Osteoblast (primary cell): Measurements from ENCODE around the gene THSD8. TPM values are rescaled to one million over a fixed set of nuclear protein-coding genes. Genes with fewer than 3 reads are reported as not detected.
A peak's percentile ranks its signal among the peaks of the same experiment; 100 is the strongest.

Experiments
- DNase-seq: peaks from one replicate; pipeline ENCODE4 v3.0.0; 2011; ENCODE audit warnings: low spot score, mixed read lengths; ENCODE audit not compliant: insufficient read length; ENCODE audit errors: missing footprints
- H2AFZ ChIP-seq: 2 replicates; pipeline ENCODE4 v1.6.0; 2011; ENCODE audit warnings: mild to moderate bottlenecking, low read length
- H3K27ac ChIP-seq: 2 replicates; pipeline ENCODE4 v1.5.1; 2011; ENCODE audit warnings: mild to moderate bottlenecking, low read depth, low read length, moderate library complexity
- H3K27me3 ChIP-seq: 2 replicates; pipeline ENCODE4 v1.6.0; 2012; ENCODE audit warnings: mild to moderate bottlenecking, control low read depth, inconsistent platforms, low read length, moderate library complexity; ENCODE audit not compliant: insufficient read depth
- H3K36me3 ChIP-seq: 2 replicates; pipeline ENCODE4 v1.5.1; 2011; ENCODE audit warnings: mild to moderate bottlenecking, low read length, control low read depth, moderate library complexity; ENCODE audit not compliant: insufficient read depth
- H3K4me1 ChIP-seq: 2 replicates; pipeline ENCODE4 v1.5.1; 2011; ENCODE audit warnings: mild to moderate bottlenecking, low read length, control low read depth, moderate library complexity; ENCODE audit not compliant: insufficient read depth
- H3K4me2 ChIP-seq: 2 replicates; pipeline ENCODE4 v1.6.0; 2011; ENCODE audit warnings: mild to moderate bottlenecking, low read length; ENCODE audit not compliant: insufficient read depth
- H3K4me3 ChIP-seq: fragments of 200-600 bp; sonication (generic); 3 replicates; pipeline ENCODE4 v1.5.1; 2012; ENCODE audit warnings: mild to moderate bottlenecking, low read length, inconsistent platforms; ENCODE audit not compliant: insufficient read depth
- H3K79me2 ChIP-seq: 2 replicates; pipeline ENCODE4 v1.6.0; 2012; ENCODE audit warnings: mild to moderate bottlenecking, low read length, control low read depth, inconsistent platforms; ENCODE audit not compliant: insufficient read depth
- H3K9me3 ChIP-seq: 2 replicates; pipeline ENCODE4 v1.5.1; 2011; ENCODE audit warnings: low read depth, low read length, control low read depth
- H4K20me1 ChIP-seq: 2 replicates; pipeline ENCODE4 v1.6.0; 2012; ENCODE audit warnings: mild to moderate bottlenecking, low read length, control low read depth; ENCODE audit not compliant: insufficient read depth
- CTCF ChIP-seq: IDR thresholded peaks from 2 replicates; pipeline ENCODE4 v1.5.1; 2011; ENCODE audit warnings: mild to moderate bottlenecking, low read depth, low read length, moderate library complexity; ENCODE audit errors: extremely low read depth
- total RNA-seq: library from RNA; depleted of rRNA; stranded (reverse); fragments of >200 nt; gene quantifications from 2 replicates; pipeline ENCODE4 v1.2.3, GENCODE V29; 2012

The THSD8 gene
- total RNA-seq, 1 donor = not detected

GRCh38 chr19:12777217-12778016 is 24.5 kb upstream of the THSD8 start:
- peak overlapping the region; percentile 98 for H3K27ac ChIP-seq
- H3K79me2 ChIP-seq = no peaks in the 10 kb centered on the region
- H3K4me1 ChIP-seq = peaks cover 36% of the 10 kb centered on the region
- TF ChIP-seq CTCF = peak; percentile 82
- no peaks in the 10 kb centered on the region for H4K20me1 ChIP-seq
- no peaks in the 10 kb centered on the region for H3K36me3 ChIP-seq
- H3K27me3 ChIP-seq = no peaks in the 10 kb centered on the region
- H3K4me2 ChIP-seq = peak overlapping the region; percentile 100
- H3K9me3 ChIP-seq = no peaks in the 10 kb centered on the region
- H3K4me3 ChIP-seq = peak overlapping the region; percentile 84
- peak; percentile 99 for DNase-seq
- peak overlapping the region; percentile 86 for H2AFZ ChIP-seq

GRCh38 chr19:12778017-12778904 is 23.6 kb upstream of the THSD8 start:
- no peaks in the 10 kb centered on the region for H3K27me3 ChIP-seq
- DNase-seq = peak; percentile 98
- H3K79me2 ChIP-seq = no peaks in the 10 kb centered on the region
- H4K20me1 ChIP-seq = no peaks in the 10 kb centered on the region
- H3K4me2 ChIP-seq = peak overlapping the region; percentile 100
- H2AFZ ChIP-seq = peak overlapping the region; percentile 86
- H3K9me3 ChIP-seq = no peaks in the 10 kb centered on the region
- H3K36me3 ChIP-seq = no peaks in the 10 kb centered on the region
- H3K27ac ChIP-seq = peak overlapping the region; percentile 98
- peak overlapping the region; percentile 84 for H3K4me3 ChIP-seq
- no peak for TF ChIP-seq CTCF
- H3K4me1 ChIP-seq = peaks cover 42% of the 10 kb centered on the region

- Histone ChIP-seq H3K4me3 (peak overlapping the region; percentile 84), H3K4me1 (peaks cover 41% of the 10 kb centered on the region), H3K27me3 (no peaks in the 10 kb centered on the region), H3K9me3 (no peaks in the 10 kb centered on the region), H2AFZ (peak overlapping the region; percentile 83), H3K4me2 (peak overlapping the region; percentile 100), H4K20me1 (no peaks in the 10 kb centered on the region), H3K36me3 (no peaks in the 10 kb centered on the region), H3K79me2 (no peaks in the 10 kb centered on the region), H3K27ac (peak overlapping the region; percentile 98)
- no peak for TF ChIP-seq CTCF
- no peak for DNase-seq
Measured at GRCh38 chr19:12778905-12779161, 23.0 kb upstream of the THSD8 start.
